Measurements from ENCODE around the gene C1QBP. TPM values are rescaled to one million over a fixed set of nuclear protein-coding genes. Genes with fewer than 3 reads are reported as not detected.

C1QBP gene
- total RNA-seq, 4 donors from 2014 or later: 89.4 to 153 (median 119) TPM

DNA sequence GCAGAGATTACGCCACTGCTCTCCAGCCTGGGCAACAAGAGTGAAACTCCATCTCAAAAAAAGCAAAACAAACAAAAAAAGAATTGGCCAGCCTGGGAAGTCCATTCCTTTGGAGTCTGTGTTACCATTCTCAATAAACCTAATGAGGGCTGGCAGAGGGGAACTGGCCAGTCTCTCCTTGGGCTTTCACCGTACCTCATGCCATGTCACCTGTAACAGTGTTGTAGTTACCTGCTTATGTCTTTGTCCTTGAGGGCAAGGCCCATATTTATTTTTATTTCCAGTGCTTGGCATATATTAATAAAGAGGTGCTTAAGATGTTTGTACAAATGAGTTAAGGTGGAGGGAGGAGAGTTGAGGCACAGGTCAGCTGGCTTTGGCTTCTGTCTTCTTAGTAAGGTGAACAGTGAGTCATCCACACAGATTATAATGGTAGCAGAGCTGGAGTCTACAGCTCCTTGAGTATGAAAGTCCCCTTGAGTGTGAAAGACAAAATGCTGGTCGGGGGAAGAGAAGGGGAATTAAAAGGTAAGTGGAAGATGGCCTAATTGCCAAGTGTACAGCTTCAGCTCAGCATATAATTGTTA is 8.4 kb downstream of the C1QBP start:
- TF ChIP-seq POLR2A (IDR thresholded peaks at IDR 0.05): no peak
- TF ChIP-seq, protein P1, sequence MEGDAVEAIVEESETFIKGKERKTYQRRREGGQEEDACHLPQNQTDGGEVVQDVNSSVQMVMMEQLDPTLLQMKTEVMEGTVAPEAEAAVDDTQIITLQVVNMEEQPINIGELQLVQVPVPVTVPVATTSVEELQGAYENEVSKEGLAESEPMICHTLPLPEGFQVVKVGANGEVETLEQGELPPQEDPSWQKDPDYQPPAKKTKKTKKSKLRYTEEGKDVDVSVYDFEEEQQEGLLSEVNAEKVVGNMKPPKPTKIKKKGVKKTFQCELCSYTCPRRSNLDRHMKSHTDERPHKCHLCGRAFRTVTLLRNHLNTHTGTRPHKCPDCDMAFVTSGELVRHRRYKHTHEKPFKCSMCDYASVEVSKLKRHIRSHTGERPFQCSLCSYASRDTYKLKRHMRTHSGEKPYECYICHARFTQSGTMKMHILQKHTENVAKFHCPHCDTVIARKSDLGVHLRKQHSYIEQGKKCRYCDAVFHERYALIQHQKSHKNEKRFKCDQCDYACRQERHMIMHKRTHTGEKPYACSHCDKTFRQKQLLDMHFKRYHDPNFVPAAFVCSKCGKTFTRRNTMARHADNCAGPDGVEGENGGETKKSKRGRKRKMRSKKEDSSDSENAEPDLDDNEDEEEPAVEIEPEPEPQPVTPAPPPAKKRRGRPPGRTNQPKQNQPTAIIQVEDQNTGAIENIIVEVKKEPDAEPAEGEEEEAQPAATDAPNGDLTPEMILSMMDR (IDR thresholded peaks at IDR 0.05): no peak

DNA sequence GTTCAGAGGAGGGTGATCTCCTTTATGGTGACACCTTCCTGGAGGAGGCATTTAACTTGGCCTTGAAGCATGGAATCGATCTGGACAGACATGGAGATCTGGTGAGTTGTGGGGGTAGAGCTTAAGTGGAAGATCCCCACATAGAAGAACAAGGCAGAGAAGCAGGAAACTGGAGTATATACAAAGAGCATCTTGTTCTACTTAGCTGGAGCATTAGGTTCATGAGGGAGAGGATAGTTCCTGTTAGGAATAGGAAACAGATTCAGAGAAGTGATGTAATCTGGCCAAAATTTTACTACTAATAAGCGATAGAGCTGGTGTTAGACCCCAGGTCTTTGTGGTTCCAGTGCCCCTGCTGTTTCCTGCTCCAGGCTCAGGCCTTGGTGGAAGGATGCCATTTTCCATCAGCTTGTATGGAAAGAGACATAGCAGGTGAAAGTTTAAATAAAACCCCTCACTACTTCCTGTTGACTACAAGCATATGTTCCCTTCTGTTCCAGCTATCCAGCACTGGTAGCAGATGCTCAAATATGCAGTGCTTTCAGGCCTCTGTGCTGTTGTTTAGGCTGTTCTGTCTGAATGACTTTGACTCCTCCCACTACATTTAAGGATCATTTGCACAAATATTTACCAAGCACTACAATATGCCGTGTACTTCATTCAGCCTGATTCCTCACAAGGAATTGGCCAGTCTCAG is 9.6 kb downstream of the C1QBP start:
- 59 to 76% methylated on average over 3 of the region's 3 CpGs for WGBS, 2 donors
- H3K4me3 ChIP-seq (ENCODE audit: low read depth, poor library complexity, severe bottlenecking): no peak overlapping the region
- intact Hi-C loops (cut with DNase I; ENCODE audit: low total_unique reads): no loop called here
- no peak for DNase-seq (ENCODE audit: low spot score in 2 of 2)
- TF ChIP-seq, protein P1 (IDR thresholded peaks at IDR 0.05): no peak

More for the DNA sequence above, 8.4 kb downstream of the C1QBP start:
- 94 to 97% methylated on average over 3 of the region's 3 CpGs for WGBS, 2 donors
- no peak overlapping the region for H3K4me3 ChIP-seq (ENCODE audit: low read depth, poor library complexity, severe bottlenecking)
- DNase-seq (ENCODE audit: low spot score in 2 of 2): no peak
- intact Hi-C loops (cut with DNase I; ENCODE audit: low total_unique reads): no loop called here

DNA sequence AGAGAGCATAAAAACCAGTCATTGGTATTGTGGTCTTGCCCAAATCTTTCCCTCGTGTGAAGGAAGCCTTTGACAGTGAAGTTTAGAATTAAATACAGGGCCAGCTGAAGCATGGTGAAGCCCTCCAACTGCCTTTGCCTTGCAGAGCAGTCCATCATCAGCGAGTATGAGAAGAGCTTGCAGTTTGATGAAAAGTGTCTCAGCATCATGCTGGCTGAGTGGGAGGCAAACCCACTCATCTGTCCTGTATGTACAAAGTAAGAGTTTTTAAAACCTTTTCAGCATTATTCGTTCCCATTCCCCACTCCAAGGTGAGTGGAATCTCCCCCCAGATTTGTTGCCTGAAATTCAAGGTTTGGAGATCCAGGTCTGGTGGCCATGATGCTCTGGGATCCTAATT is 13.1 kb downstream of the C1QBP start:
- WGBS, 2 donors: 79 to 89% methylated on average over 3 of the region's 3 CpGs
- intact Hi-C loops (cut with DNase I; ENCODE audit: low total_unique reads): no loop called here
- no peak for DNase-seq (ENCODE audit: low spot score in 2 of 2)
- no peak for TF ChIP-seq POLR2A (IDR thresholded peaks at IDR 0.05)
- TF ChIP-seq, protein P1 (IDR thresholded peaks at IDR 0.05): no peak
- H3K4me3 ChIP-seq (ENCODE audit: low read depth, poor library complexity, severe bottlenecking): no peak overlapping the region

DNA sequence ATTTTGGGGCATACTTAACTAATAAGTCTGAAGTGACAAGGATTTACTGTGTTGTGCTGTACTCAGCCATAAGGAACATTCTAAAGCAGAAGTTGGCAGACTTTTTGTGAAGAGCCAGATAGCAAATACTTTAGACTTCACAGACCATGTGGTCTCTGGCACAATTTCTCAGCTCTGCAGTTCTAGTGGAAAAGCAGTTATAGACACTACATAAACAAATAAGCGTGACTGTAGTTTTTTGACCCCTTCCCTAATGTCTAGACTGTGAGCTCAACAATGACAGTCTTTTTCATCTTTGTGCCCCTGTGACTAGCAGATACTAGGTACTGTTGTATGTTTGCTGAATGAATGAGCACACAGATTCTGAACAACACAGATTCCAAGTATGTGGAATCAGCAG is 14.0 kb downstream of the C1QBP start:
- 67 to 74% methylated on average over 1 of the region's 1 CpG for WGBS, 2 donors
- intact Hi-C loops (cut with DNase I; ENCODE audit: low total_unique reads): no loop called here
- no peak overlapping the region for H3K4me3 ChIP-seq (ENCODE audit: low read depth, poor library complexity, severe bottlenecking)
- no peak for DNase-seq (ENCODE audit: low spot score in 2 of 2)
- TF ChIP-seq POLR2A (IDR thresholded peaks at IDR 0.05): no peak
- TF ChIP-seq, protein P1 (IDR thresholded peaks at IDR 0.05): no peak

DNA sequence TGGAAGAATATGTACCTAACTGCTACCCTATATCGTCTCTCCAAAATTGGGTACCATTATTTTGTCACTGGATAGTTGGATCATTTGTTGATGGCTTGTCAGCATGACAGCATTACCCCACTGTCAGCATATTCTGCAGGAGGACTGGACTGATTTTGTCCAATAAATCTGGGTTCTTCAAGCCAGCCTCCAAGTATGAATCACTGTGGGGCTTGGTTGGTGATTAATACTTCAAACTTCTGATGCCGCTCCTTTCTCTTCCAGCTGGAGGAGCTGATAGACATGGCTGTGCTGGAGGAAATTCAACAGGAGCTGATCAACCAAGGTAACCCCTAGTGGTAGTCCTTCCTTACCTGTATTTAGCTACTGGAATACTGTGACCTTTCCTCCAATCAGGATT is 16.4 kb downstream of the C1QBP start:
- no peak for DNase-seq (ENCODE audit: low spot score in 2 of 2)
- TF ChIP-seq POLR2A (IDR thresholded peaks at IDR 0.05): no peak
- TF ChIP-seq, protein P1 (IDR thresholded peaks at IDR 0.05): no peak
- intact Hi-C loops (cut with DNase I; ENCODE audit: low total_unique reads): no loop called here
- WGBS, 2 donors: 67 to 77% methylated on average over 2 of the region's 2 CpGs
- no peak overlapping the region for H3K4me3 ChIP-seq (ENCODE audit: low read depth, poor library complexity, severe bottlenecking)
